Measurements from ENCODE around the gene FOXL3. TPM values are rescaled to one million over a fixed set of nuclear protein-coding genes. Genes with fewer than 3 reads are reported as not detected.

FOXL3 gene
- total RNA-seq, 1 experiment from 2014 or later, result not detected

GRCh38 chr7:272631-273030, 17.3 kb upstream of the FOXL3 start:
- DNase-seq (ENCODE audit: low read depth, low spot score), result no peak
- no peak overlapping the region for H3K27ac ChIP-seq (ENCODE audit: low read depth, low read length)
- H3K27me3 ChIP-seq (ENCODE audit: insufficient read depth, low read length), result no peaks in the 10 kb centered on the region
- H3K4me2 ChIP-seq (ENCODE audit: low read length), result no peak overlapping the region
- no peaks in the 10 kb centered on the region for H3K79me2 ChIP-seq (ENCODE audit: insufficient read depth, low read length)
- no peaks in the 10 kb centered on the region for H4K20me1 ChIP-seq (ENCODE audit: insufficient read depth)
- no peak for TF ChIP-seq SIN3A (IDR thresholded peaks at IDR 0.05; ENCODE audit: low read depth)
- no peak overlapping the region for H2AFZ ChIP-seq (ENCODE audit: low read depth, low read length, poor library complexity, severe bottlenecking)
- intact Hi-C loops (cut with micrococcal nuclease), result no loop called here
- CTCF ChIA-PET, result no interaction called here
- no peak overlapping the region for H3K9ac ChIP-seq (ENCODE audit: low read length)
- no peaks in the 10 kb centered on the region for H3K9me2 ChIP-seq (ENCODE audit: insufficient read depth)
- no peaks in the 10 kb centered on the region for H3K36me3 ChIP-seq (ENCODE audit: control insufficient read depth in 1 of 2, insufficient read depth in 2 of 2, low read length in 2 of 2)
- peaks cover 7 to 12% of the 10 kb centered on the region in 2 experiments; a peak in 2 of 4 replicates for H3K9me3 ChIP-seq (ENCODE audit: control insufficient read depth in 1 of 2, insufficient read depth in 1 of 2, low read depth in 1 of 2, low read length in 2 of 2)
- RAD21 ChIA-PET (ENCODE audit: low non-redundant PET in 1 of 2, low total read pairs in 2 of 2, uncharacterized antibody in 2 of 2, unreplicated experiment in 2 of 2), result no interaction called here
- BruUV-seq (replicated peaks), result no TSS peak
- ATAC-seq, result no peak
- H3K4me3 ChIP-seq (replicated peaks in 1 of 2; ENCODE audit: low read depth in 1 of 2, low read length in 2 of 2), result no peak overlapping the region
- POLR2A ChIA-PET, result no interaction called here
- H3K4me1 ChIP-seq (ENCODE audit: control insufficient read depth in 1 of 2, insufficient read depth in 2 of 2, low read length in 2 of 2), result no peaks in the 10 kb centered on the region

GRCh38 chr7:273327-273726, 16.6 kb upstream of the FOXL3 start:
- intact Hi-C loops (cut with micrococcal nuclease), result no loop called here
- Histone ChIP-seq H3K4me1 (ENCODE audit: control insufficient read depth in 1 of 2, insufficient read depth in 2 of 2, low read length in 2 of 2) (no peaks in the 10 kb centered on the region), H3K27me3 (ENCODE audit: insufficient read depth, low read length) (no peaks in the 10 kb centered on the region), H3K4me2 (ENCODE audit: low read length) (no peak overlapping the region), H4K20me1 (ENCODE audit: insufficient read depth) (no peaks in the 10 kb centered on the region), H3K9ac (ENCODE audit: low read length) (no peak overlapping the region), H3K27ac (ENCODE audit: low read depth, low read length) (no peak overlapping the region), H3K36me3 (ENCODE audit: control insufficient read depth in 1 of 2, insufficient read depth in 2 of 2, low read length in 2 of 2) (no peaks in the 10 kb centered on the region), H2AFZ (ENCODE audit: low read depth, low read length, poor library complexity, severe bottlenecking) (no peak overlapping the region), H3K4me3 (replicated peaks in 1 of 2; ENCODE audit: low read depth in 1 of 2, low read length in 2 of 2) (no peak overlapping the region), H3K9me2 (ENCODE audit: insufficient read depth) (no peaks in the 10 kb centered on the region), H3K79me2 (ENCODE audit: insufficient read depth, low read length) (no peaks in the 10 kb centered on the region), H3K9me3 (ENCODE audit: control insufficient read depth in 1 of 2, insufficient read depth in 1 of 2, low read depth in 1 of 2, low read length in 2 of 2) (peaks cover 7 to 12% of the 10 kb centered on the region in 2 experiments; a peak in 2 of 4 replicates)
- ChIA-PET POLR2A (no interaction called here), RAD21 (ENCODE audit: low non-redundant PET in 1 of 2, low total read pairs in 2 of 2, uncharacterized antibody in 2 of 2, unreplicated experiment in 2 of 2) (no interaction called here), CTCF (no interaction called here)
- ATAC-seq (no peak), DNase-seq (ENCODE audit: low read depth, low spot score) (no peak)
- TF ChIP-seq POLR2A (IDR thresholded peaks at IDR 0.05; ENCODE audit: borderline replicate concordance, extremely low read depth, insufficient read depth, insufficient read length) (no peak), EZH2 (IDR thresholded peaks at IDR 0.05) (no peak), SIN3A (IDR thresholded peaks at IDR 0.05; ENCODE audit: low read depth) (no peak), EGR1 (IDR thresholded peaks at IDR 0.05; ENCODE audit: low read depth) (no peak)
- BruUV-seq (replicated peaks), result no TSS peak

DNA sequence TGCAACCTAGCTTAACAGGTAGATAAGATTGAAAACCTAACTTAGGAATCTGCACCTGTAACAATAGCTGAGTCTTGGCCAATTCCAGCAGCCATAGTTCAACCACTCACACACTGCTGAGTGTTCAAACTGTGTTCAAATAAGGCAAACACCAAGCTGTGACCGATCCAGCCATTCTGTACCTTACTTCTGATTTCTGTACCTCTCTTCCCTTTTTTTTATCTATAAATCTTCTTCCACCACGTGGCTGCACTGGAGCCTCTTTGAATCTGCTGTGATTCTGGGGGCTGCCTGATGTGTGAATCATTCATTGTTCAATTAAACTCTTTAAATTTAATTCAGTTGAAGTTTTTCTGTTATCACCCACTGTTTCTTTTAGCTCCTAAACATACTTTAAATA, 15.7 kb upstream of the FOXL3 start:
- H3K4me2 ChIP-seq (ENCODE audit: low read length), result no peak overlapping the region
- ChIA-PET RAD21 (ENCODE audit: low non-redundant PET in 1 of 2, low total read pairs in 2 of 2, uncharacterized antibody in 2 of 2, unreplicated experiment in 2 of 2) (no interaction called here), POLR2A (no interaction called here), CTCF (no interaction called here)
- no peak for TF ChIP-seq ELF1 (IDR thresholded peaks at IDR 0.05; ENCODE audit: borderline replicate concordance, low read depth)
- no peak for TF ChIP-seq ZNF274 (IDR thresholded peaks at IDR 0.05; ENCODE audit: low read depth, low read length)
- TF ChIP-seq, protein P1, sequence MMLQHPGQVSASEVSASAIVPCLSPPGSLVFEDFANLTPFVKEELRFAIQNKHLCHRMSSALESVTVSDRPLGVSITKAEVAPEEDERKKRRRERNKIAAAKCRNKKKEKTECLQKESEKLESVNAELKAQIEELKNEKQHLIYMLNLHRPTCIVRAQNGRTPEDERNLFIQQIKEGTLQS (IDR thresholded peaks at IDR 0.05), result no peak
- TF ChIP-seq EZH2 (IDR thresholded peaks at IDR 0.05), result no peak
- no peak for TF ChIP-seq EGR1 (IDR thresholded peaks at IDR 0.05; ENCODE audit: low read depth)
- no peak for TF ChIP-seq FOSL1 (IDR thresholded peaks at IDR 0.05; ENCODE audit: low read depth)
- TF ChIP-seq YY1 (IDR thresholded peaks at IDR 0.05; ENCODE audit: extremely low read depth, insufficient replicate concordance, low read depth, low read length), result no peak
- no peak for TF ChIP-seq REST (IDR thresholded peaks at IDR 0.05; ENCODE audit: low read depth)
- TF ChIP-seq CEBPB (IDR thresholded peaks at IDR 0.05; ENCODE audit: low read depth), result no peak
- no peak for TF ChIP-seq SIN3A (IDR thresholded peaks at IDR 0.05; ENCODE audit: low read depth)
- no peaks in the 10 kb centered on the region for H3K36me3 ChIP-seq (ENCODE audit: control insufficient read depth in 1 of 2, insufficient read depth in 2 of 2, low read length in 2 of 2)
- H3K4me1 ChIP-seq (ENCODE audit: control insufficient read depth in 1 of 2, insufficient read depth in 2 of 2, low read length in 2 of 2), result no peaks in the 10 kb centered on the region
- no peaks in the 10 kb centered on the region for H4K20me1 ChIP-seq (ENCODE audit: insufficient read depth)
- no peak for ATAC-seq
- no peak overlapping the region for H3K4me3 ChIP-seq (replicated peaks in 1 of 2; ENCODE audit: low read depth in 1 of 2, low read length in 2 of 2)
- H3K9me3 ChIP-seq (ENCODE audit: control insufficient read depth in 1 of 2, insufficient read depth in 1 of 2, low read depth in 1 of 2, low read length in 2 of 2), result peaks cover 7 to 12% of the 10 kb centered on the region in 2 experiments; a peak in 2 of 4 replicates
- H3K27ac ChIP-seq (ENCODE audit: low read depth, low read length), result no peak overlapping the region
- H3K9ac ChIP-seq (ENCODE audit: low read length), result no peak overlapping the region
- no TSS peak for BruUV-seq (replicated peaks)
- no peaks in the 10 kb centered on the region for H3K27me3 ChIP-seq (ENCODE audit: insufficient read depth, low read length)
- no peak for DNase-seq (ENCODE audit: low read depth, low spot score)
- intact Hi-C loops (cut with micrococcal nuclease), result no loop called here
- no peak overlapping the region for H2AFZ ChIP-seq (ENCODE audit: low read depth, low read length, poor library complexity, severe bottlenecking)
- no peaks in the 10 kb centered on the region for H3K9me2 ChIP-seq (ENCODE audit: insufficient read depth)
- no peaks in the 10 kb centered on the region for H3K79me2 ChIP-seq (ENCODE audit: insufficient read depth, low read length)
